Thyroid gland (tissue), 4 donors: ENCODE measurements around the gene PPP1CC.

Source experiments
- CTCF ChIP-seq, 6 experiments: fragments of 200-600 bp in 3 of 6; fragments of 450-650 bp in 3 of 6; sonication (generic) in 3 of 6; IDR thresholded peaks; one replicate each; pipeline ENCODE4 v1.5.1; 2016 to 2019; ENCODE audit warnings: antibody characterized with exemption in 6 of 6, mild to moderate bottlenecking in 2 of 6, inconsistent platforms in 1 of 6, moderate library complexity in 1 of 6
- POLR2A ChIP-seq, 2 donors: fragments of 450-650 bp; IDR thresholded peaks; one replicate each; pipeline ENCODE4 v1.6.1; 2017; ENCODE audit warnings: antibody characterized with exemption in 2 of 2, mild to moderate bottlenecking in 2 of 2, moderate library complexity in 1 of 2

GRCh38 chr12:110670161-110670701 is 72.5 kb downstream of the PPP1CC start:
- TF ChIP-seq POLR2A (IDR thresholded peaks at IDR 0.05) (no peak), CTCF (IDR thresholded peaks at IDR 0.05) (no peak)
